GM19397 (cell line): ENCODE data around the gene ARID3B.
"Not testable (repeated sequence)": the region's sequence is repeated elsewhere in the genome, so short reads cannot be mapped to it uniquely, and the experiment has no call there.

ENCODE experiments used
- ATAC-seq: cut with Tn5 transposase; IDR thresholded peaks from one replicate; pipeline ENCODE4 v1.9.1; 2021; ENCODE audit warnings: mild to moderate bottlenecking, moderate library complexity; ENCODE audit not compliant: unreplicated experiment

The ARID3B gene

DNA sequence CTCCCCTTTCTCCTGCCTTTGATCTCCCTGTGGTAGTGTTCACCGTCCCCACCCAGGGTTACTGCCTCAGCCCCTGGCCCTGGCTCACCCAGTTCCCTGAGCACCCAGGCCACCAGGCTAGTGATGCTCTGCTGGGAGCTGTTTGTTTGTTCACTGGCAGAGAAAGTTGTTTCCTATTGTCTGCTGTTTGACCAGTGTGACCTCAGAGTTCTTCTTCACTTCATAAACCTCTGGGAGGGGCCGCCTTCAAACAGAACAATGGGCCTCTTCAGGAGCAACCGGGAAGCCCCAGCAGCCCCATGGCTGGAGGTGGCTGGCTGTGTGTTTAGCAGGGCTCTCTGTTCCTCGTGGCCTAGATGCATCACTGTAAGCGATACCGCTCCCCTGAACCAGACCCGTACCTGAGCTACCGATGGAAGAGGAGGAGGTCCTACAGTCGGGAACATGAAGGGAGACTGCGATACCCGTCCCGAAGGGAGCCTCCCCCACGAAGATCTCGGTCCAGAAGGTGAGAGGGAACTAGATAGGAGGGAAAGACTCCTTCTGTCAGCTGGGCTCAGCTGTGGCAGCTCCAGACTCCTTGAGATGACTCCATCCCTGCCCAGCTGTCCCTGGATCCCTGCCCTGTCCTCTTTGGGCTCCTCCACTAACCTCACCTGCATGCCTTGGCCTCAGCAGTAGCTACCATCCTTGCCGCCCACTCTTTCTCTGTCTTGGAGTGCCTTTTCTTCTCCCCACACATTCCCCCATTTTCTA, 78.0 kb downstream of the ARID3B start:
- no peak for ATAC-seq

DNA sequence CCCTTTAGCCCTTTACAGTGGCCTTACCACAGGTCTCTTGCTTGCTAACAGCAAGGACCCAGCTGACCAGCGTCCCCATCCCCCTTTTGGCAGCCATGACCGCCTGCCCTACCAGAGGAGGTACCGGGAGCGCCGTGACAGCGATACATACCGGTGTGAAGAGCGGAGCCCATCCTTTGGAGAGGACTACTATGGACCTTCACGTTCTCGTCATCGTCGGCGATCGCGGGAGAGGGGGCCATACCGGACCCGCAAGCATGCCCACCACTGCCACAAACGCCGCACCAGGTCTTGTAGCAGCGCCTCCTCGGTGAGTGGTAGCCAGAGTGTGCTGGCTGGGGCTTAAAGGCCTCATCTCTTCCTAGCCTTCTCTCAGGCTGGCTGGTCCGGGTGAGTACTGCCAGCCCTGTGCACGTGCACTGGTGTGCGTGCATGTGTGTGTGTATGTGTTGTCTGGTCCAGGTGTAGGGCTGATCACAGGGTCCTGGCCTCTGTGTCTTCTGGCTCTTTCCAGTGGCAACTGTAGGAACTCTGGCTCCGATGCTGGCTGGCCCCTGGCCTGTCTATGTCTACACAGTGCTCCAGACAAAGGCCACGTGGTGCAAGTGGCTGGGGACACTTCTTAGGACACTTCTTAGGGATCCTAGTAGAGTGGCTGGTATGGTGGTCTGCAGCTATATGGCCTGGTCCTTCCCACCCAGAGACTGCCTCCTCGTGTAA, 79.1 kb downstream of the ARID3B start:
- ATAC-seq: no peak

DNA sequence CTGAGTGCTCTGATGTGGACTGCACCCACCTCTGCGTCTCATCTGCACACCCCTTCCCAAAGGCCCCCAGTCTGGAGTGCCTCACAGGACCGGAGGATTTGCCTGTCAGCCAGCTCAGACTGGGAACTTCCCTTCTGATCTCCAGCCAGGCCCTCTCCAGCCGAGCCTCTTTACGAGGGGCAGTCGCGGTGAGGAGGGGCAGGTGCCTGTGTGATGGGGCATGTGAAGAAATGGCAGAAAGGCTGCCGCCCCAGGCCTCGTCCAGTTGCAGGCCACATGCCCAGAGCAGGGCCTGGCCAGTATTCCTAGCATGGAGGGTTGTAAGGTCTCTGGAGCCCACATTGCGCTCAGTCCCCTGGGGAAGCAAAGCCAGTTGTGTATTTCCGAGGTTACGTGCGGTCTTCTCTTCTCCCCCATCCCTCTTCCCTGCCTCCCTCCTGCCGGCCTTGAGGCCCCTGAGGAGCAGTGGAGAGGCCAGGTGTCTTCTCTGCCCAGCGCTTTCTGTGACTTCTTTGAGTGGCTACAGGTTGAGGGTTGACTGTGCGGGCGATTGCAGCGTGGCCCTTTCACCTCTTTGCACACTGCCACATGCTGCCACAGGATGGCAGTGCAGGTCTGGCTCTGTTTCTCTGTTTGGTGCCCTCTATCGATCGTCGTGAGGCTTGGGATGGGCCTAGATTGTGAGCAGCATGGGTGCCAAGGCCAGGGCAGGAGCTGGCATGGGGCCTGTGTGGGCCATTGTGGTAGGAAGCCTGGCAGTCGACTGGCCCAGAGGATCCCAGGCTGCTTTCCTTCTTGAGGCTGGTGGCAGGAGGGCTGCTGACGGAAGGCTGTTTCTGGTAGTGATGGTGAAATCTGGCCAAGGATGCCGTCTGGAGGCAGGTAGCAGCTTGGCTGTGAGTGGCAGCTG, 79.9 kb downstream of the ARID3B start:
- ATAC-seq: no peak

DNA sequence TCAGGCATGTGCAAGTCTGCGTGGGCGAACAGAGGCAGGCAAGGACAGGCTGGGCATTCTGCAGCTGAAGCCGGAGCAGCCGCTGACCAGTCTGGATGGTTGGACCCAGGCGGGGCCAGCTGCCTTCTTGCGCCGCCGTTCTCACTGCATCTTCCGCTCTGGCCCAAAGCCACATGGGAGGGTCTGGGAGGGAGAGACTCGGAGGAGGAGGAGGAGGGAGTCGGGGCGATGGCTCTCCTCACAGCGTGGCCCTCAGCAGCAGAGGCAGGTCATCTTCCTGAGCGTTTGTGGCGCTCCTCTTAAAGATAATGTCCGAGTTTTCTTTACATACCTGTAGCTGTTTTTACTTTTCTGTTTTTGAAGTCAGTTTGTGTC, 80.5 kb downstream of the ARID3B start:
- ATAC-seq: no peak

DNA sequence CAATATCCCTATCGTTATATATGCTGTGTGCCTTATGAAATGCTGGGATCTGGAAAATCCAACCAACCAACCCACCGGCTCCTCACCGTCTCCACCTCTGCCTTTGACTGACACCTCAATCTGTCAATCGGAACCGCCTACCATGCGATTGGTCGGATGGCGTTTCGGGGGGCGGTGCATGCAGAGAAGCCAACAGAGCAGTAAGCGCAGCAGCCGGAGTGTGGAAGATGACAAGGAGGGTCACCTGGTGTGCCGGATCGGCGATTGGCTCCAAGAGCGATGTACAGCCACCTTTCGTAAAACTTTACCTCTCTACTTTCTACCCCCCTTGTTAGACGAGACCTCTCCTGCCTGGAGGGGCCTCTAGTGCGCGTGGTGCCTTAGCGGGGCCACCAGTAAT, 80.9 kb downstream of the ARID3B start:
- no peak for ATAC-seq

DNA sequence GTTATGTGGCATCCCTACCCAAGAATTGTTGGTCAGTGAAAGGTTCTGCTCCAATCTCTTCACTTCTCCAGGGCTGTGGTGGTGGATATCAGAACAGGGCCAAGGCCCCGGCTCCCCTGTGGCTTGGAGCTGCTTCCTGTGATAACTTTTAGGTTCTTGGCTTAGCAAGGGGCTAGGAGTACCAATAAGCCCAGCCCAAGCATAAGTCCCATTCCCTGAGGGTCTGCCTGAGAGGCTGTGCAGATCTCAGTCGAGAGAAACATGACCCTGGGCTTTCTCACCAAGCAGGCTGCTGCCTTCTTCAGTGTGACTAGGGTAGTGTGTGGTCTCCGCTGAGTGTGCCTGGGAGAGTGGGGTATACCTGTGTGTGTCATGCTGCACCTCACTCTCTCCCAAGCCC, 81.7 kb downstream of the ARID3B start:
- no peak for ATAC-seq

DNA sequence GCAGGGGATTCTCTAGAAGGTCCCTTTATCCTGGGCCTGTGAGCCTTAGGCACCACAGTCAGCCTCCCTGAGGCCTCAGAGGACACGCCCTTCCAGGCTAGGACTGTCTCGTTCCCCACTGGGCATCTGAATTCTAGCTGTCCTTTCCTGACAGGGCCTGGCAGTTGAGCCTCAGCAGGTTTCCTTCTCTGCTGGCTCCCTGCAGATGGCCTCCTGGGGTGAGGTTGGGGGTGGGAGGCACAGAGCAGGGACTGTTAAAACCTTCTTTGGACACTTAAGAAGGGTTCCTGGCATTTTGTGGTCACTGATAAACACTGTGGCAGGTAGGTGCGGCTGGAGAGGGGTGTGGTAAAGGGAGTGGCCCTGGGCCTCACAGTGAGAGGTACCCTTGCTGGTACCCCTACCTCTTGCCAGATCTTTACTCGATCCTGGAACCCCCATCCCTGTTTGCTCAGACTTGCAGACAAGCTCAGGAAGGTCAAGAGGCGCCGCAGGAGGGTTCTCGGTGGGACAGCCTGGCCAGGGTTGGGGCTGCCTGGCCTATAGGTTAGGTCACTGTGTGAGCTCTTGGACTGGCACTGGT, 83.1 kb downstream of the ARID3B start:
- no peak for ATAC-seq

DNA sequence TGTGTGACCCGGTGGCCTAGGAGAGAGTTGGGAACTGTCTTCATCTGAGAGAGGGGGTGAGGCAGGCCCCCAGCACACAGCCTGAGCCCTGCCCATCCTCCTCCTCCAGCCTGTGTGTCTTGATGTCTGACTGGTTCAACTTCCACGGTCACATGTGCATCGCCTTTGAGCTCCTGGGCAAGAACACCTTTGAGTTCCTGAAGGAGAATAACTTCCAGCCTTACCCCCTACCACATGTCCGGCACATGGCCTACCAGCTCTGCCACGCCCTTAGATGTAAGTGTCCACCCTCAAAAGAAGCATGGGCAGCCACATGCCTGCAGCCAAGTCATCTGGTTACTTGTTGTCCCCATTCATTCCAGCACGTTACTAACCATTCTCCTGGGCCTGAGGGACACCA, 84.7 kb downstream of the ARID3B start:
- no peak for ATAC-seq

DNA sequence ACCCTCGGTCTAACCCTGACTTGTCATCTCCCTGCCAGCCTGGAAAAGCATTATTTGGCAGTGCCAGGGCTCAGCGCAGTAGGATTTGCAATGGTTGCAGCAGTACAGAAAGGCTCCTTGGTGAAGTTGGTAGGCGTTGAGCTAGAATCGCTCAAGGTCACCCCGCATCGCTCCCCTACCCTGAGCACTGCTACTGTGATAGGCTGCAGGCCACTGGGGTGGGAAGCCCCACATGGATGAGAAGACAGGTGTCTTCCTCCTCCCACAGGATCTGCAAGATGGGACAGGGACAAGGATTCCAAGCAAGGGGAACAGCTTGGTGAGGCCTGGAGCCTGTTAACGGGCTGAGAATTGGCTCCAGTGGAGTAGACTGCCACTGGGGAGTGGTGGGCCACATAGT, 85.3 kb downstream of the ARID3B start:
- ATAC-seq: no peak

DNA sequence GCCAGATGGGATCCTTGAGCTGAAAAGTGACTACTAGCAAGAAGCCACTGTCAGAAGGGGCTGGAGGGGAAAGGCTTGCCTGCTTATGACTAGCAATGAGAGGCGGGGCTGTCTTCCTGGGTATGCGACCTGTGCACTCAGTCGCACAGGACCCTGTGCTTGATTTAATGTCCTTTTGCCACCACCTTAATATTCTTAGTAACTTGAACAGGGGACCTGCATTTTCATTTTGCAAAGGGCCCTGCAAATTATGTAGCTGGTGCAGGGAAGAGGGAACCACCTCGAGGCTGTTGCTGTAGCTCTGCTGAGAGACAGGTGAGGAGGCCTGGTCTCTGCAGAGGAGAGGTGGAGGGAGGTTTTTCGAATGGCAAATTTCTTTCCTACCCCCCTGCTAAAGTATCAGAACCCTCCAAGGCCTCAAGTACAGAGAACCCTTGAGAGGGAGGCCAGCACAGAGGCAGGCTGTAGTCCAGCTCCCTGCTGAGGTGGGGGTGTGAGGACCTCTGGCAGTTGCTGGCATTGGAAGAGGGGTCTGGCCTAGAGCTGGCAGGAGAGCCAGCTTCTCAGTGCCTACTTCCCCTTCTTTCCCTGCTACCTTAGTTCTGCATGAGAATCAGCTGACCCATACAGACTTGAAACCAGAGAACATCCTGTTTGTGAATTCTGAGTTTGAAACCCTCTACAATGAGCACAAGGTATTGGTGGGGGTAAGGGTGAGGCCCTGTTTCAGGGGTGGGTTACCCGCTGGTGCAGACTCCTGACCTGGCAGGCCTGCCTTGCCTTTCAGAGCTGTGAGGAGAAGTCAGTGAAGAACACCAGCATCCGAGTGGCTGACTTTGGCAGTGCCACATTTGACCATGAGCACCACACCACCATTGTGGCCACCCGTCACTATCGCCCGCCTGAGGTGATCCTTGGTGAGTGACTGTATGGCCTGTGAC, 86.0 kb downstream of the ARID3B start:
- ATAC-seq: no peak

DNA sequence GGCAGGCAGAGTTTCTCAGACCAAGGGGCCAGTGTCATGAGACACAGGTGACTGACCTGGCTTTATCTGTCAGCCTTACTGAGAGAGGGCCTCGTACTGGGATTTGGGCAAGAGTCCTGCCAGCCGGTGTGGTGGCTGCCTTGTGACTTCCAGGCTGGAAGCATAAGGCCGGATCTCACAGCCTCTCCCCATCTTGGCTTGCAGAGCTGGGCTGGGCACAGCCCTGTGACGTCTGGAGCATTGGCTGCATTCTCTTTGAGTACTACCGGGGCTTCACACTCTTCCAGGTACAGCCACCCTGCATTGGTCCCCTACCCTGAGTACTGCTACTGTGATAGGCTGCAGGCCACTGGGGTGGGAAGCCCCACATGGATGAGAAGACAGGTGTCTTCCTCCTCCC, 86.7 kb downstream of the ARID3B start:
- ATAC-seq: no peak

DNA sequence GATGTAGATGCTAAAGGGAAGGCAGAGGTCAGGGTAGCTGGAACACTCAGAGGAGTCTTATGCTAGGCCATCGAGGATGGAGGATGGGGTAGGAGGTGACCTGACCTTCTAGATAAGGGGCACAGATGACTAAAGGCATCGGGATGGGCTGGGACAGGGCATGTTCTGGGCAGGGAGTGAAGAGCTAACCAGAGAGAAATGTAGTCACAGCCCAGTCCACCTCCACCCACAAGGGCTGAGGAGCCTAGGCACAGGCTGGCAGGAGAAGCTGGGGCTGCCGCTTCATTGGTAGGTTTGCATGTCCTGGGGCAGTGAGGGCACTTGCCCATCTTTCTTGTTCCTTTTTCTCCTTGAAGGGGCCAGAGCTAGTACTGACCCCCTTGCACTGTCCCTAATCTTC, 87.2 kb downstream of the ARID3B start:
- ATAC-seq: no peak

DNA sequence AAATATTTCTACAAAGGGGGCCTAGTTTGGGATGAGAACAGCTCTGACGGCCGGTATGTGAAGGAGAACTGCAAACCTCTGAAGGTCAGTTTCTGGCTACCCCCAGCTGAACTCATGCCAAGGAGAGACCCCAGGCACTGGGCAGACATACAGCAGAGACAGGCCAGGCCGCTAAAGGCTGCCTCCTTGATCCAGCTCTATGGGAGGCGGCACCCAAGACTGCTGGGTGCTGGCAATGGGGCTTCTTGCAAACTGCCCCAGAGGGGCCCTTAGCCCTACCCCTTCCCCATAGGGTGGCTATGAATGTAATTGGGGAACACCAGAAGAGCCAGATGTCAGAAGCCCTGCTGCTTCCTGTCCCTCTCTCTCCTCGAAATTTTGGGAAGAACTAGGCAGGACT, 87.9 kb downstream of the ARID3B start:
- ATAC-seq: no peak

DNA sequence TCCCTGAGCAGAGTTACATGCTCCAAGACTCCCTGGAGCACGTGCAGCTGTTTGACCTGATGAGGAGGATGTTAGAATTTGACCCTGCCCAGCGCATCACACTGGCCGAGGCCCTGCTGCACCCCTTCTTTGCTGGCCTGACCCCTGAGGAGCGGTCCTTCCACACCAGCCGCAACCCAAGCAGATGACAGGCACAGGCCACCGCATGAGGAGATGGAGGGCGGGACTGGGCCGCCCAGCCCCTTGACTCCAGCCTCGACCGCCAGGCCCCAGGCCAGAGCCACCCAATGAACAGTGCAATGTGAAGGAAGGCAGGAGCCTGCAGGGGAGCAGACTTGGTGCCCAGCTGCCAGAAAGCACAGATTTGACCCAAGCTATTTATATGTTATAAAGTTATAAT, 88.7 kb downstream of the ARID3B start:
- ATAC-seq: not testable (repeated sequence)

DNA sequence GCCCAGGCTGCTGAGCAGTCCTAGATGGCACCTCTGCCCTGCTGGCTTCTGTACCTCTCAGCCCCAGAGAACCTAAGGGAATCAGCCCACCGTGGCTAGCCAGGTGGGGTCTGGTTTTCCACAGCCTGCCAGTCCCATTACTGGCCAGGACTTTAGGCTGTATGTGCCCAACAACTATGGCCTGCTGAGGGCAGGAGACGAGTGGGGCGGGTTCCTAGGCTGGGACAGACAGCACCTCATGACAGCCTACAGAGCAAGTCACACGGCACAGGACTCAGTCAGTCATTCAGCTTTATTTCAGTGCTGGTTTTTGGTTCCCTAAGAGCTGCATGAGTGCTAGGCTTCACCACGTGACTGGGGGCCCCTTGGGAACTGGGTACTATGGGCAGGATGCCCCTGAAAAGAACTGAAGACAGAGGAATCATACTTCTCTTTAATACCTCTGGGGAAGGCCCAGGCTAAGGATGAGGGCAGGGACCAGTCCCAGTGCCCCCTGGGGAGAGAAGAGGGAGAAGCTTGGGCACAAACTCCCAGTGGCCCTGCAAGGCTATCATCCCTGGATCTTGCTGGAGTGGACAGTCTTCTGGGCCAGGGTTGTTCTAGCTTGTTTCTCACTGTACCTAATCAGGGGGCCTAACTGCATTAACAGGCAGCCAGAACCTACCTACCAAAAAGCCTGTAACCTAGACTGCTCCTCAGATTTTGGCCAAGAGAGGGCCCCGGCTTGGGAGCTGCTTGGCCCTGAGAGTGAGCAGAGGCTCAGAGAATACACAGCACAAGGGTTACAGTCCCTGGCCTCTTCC, 89.5 kb downstream of the ARID3B start:
- no peak for ATAC-seq

DNA sequence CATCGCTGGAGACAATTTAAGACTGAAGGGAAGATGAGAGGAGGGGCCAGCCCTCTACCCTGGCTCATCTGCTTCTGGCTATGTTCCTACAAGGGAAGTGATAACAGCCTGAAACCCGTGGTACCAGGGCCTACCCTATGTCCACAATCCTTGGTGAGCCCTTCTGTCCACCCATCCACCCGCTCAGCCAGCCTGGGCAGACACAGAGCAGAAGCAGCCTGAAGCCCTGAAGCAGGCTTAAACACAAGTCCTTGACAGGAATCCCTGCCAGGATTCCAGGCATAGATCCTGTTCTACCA, 90.0 kb downstream of the ARID3B start:
- ATAC-seq: no peak

DNA sequence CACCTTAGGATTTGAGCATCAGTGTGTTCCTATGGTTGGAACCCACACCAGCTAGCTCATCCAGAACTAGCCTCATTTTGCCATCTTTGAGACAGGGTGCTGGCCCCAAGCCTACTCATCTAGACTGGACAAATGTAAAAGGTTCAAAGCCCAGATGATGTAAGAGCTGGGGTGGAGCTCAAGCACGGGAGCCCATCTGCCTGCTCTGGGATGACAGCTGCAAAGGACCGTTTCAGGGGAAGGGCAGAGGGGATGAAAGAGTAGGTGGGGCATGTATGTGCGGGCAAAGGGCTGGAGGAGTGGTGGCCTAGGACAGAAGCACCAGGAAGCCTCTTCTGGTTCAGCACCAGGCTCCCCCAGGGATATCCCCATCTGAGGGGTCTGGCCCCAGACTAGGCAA, 90.4 kb downstream of the ARID3B start:
- ATAC-seq: no peak

DNA sequence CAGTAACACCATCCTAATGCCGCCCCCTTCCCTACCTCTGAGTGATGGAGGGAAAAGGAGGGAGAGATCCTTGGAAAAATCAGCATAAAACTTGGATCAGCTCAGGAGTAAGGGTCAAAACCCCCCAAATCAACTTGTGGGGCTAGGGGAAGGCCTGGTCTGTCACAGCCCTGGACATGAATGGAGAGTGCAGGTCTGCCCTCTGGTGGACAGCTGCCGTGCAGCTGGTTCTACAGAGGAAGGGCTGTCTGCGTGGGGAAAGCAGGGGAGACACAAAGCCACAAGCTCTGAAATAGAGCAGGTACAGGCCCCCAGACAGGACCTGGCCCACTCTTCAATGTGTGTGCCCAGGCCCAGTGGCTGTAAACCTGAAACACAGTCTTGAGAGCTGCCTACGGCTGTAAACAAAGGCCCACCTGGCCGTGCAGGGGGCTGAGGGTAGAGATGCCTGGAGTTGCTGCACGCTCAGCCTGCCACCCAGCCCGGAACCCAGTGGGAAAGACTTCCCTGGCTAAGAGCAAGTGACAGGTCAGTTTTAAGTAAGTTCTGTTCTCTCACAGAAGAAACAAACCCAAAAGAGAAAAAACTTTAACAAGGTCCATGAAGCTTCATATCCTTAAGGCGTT, 91.0 kb downstream of the ARID3B start:
- ATAC-seq: no peak

DNA sequence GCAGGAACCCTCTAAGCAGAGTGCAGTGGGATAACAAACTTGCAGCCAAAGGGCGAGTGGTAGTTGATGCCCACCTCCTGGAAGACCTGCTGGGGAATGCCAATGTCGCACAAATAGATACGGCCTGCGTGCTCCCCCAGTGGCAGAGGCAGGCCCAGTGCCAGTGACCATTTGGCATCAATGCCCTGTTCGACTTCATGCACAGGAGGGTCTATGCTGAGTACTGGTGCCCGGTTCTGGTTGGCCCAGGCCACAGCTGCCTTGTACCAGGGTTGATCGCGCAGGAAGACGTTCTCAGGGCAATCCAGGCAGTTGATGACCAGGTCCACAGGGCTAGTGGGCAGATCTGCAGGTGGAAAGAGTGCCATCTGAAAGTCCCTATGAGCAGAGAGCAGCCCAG, 91.6 kb downstream of the ARID3B start:
- no peak for ATAC-seq
